CD4-positive, alpha-beta T cell treated with Interleukin-15 for 4 hours (primary cell): Measurements from ENCODE around the gene BRCA2.

Experiments
- DNase-seq: peaks from one replicate; pipeline ENCODE4 v3.0.0-alpha.2; 2020; ENCODE audit warnings: low spot score

BRCA2 gene

DNA sequence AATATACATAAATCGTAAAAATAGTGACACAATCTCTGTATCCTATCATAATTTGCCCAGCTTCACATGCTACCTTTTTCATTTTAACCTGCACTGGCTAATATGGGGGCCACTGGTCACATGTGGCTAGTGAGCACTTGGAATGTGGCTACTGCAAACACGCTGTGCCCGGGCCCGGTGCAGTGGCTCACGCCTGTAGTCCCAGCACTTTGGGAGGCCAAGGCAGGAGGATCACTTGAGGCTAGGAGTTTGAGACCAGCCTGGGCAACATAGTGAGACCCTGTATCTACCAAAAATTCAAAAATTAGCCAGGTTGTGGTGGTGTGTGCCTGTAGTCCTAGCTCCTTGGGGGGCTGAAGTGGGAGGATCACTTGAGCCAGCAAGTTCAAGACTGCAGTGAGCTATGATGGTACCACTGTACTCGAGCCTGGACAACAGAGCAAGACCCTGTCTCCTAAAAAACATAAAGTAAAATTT is 114.2 kb downstream of the BRCA2 start:
- no peak for DNase-seq

DNA sequence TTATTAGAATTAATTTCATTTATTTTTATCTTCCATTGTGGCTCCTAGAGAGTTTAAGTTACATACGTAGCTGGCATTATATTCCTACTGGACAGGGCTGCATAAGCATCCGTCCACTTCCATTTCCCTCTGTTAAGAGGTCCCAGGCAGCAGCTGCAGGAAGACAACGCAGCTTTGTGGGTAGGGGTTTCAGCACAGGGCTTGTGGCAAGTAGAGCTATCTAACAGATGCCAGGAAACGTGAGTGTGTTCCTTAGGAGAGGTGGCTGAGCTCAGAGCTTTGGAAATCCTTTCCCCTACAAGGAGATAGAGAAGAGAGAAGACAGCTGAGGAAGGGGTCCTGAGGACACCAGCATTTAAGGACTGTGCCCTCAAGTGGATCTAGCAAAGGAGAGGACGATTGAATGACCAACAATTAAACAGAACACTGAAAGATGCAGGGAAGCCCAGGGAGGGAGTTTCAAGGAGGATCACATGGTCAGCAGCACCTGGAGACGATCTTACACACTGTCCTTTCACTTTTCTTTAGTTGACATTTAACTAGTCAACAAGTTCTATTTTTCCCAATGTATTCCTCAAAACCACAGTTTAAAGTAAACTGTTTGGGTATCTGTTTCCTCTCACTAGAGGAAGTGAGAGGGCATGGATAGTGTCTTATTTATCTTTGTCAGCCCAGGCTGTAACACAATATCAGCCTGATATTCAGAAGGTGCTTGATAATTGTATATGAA is 114.9 kb downstream of the BRCA2 start:
- DNase-seq: no peak

DNA sequence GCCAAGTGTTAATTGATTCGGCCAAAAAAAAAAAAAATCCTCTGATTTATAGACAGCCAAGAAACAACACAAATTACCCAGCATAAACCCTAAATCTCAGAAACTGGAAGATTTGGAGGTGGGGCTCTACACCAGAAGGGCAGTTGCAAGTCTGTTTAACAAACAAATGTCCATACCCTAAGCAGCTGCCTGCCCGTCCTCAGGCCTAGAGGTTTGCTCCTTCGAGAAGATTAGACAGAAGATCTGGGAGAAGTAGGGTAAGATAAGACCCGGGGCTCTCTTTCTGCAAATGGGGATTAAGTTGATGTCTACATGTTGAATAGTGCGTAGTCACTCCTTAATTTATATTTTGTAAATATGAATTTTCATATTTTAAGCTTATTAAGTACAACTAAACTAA is 116.1 kb downstream of the BRCA2 start:
- DNase-seq: no peak

DNA sequence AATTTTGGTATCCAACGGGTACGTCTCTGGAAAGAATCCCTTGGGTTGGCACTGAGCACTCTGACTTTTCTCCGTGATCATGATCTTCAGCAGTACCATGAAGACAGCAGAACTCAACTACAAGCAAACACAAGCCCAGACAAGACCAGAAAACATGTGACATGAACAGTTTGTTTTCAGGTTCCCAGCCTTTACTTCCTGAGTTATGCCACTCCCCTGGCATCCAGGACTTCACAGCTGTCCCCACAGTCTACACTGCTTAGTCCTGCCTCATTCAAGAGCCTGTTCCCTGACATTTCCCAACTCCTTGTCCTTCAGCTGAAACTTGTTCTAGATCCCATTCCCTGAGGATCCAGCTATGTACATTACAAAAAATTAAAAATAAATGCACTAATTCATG is 117.5 kb downstream of the BRCA2 start:
- DNase-seq: no peak

DNA sequence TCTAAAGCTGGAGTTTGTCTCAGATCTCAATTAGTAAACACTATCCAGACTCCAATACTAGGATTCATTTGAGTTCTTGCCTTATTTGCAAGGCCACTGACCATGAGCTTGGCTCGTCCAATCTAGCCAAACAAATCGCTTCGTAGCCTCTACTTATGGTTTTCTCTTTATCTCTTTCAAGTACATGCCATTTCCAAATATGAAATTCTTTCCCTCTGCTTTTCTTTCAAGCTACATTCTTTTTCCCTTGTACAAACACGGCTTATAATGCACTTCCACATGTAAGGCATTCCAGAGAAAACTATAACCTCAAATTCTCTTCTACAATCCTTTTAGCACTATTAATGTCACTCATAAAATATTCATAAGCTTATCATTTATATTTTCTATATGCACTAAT is 123.6 kb downstream of the BRCA2 start:
- DNase-seq: no peak

DNA sequence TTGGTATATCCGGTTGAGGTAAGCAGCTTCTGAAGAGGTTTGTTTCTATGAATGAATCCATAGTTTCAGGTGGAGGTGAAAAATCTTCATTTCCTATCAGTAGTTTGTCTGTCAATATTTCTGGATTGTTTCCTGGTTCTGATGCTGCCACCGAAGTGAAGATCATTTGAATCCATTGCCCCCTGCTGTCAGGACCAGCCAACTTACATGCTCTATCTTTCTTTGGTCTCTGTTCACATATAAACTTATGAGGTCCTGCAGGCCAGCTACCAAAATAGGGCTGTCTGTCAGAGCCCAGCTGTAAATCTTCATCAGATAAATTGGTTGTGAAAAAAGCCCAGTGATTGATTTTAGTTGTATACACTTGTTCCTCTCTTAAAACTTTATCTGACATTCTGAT is 127.8 kb downstream of the BRCA2 start:
- peak; percentile 49 for DNase-seq

DNA sequence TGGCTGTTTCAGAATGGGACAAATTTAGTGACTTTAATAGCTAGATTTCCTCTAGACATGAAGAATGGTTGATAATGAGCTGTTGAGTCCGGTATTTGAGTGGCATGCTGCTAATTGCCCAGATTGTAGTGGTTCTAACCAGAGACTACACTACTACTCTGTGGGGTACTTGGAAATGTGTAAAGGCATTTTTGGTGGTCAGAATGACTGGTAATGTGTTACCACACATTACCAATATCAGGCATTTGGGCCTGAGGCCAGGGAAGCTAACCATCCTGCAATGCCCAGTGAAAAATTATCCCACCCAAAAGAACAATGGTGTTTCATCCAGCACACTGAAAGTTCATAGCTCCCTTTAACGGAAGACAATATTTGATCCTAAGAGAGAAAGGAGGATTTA is 130.2 kb downstream of the BRCA2 start:
- DNase-seq: no peak

DNA sequence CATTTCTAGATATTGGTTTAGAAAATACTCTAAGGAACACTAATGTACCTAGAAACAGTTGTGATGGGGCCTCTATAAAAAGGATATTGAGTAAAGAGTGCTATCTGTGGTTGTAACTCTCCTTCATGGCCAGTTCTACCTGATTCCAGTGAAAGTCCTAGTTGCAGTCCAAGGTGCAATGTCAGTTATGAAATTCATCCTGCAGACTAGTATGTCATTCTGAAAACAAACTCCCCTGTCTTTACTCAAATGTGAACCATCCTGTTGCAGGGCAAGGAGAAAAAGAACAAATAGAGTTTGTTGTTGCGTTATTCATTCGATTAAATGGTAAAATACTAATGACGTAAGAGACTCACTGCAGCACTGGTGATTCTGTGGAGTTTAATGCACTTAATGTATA is 130.9 kb downstream of the BRCA2 start:
- no peak for DNase-seq

DNA sequence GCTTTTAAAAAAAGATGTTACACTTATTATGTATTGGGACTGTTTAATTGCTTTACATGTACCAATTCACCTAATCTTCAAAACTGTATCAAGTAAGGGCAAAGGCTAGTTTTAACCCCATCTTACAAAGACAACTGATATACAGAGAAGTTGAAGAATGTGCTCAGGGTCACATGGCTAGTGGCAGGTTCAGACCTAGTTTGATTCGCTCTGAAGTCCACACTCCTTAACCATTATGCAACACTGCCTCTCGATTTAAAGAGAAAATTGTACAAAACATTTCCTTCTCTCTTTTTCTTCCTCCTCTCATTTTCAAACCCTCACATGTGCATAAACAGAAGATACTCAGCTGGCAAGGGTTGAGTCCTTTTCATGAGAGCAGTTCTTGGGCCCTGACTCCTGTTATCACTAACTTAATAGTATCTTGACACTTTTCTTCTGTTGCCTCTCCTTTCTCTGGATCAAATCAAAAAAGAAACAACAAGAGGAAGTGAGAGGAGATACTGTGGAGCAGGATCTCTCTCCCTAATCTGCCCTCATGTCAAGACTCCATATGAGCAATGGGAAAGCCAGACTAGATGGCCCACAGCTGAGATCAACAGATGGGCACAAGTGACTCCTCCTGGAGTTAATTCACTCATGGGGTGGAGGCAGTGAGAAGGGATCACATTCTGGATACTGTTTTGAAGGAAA is 131.6 kb downstream of the BRCA2 start:
- DNase-seq: no peak

DNA sequence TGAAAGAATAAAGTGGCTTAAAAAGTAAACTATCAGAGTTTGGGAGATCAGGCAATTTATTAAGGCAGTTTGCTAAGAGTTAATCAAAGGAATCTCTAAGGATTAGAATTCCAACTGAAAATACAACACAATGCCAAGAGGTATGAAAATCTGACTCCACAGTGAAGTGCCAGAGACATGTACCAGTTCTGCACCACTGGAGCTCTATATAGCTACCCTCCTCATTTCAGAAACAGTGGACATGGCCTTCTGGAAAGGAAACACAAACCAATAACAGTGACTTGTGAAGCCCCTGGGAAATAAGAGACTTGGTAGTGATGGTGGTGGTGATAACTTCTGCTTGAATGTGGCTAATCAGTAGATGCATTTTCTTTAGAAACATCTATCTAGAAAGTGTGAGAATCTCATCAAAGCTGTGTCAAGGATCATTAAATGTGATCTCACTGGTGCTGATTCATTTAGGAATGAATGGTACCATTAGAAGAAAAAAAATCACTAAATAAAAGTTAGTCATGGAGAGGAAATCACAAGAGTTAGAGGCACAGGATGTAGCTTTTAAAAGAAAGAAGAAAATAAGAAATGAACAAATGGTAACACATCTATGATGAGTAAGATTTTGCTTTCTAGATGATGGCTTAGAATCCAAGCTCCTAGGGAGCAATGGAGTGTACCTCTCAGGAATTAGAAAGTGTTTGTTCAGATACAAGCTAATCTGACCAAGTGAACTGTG is 132.8 kb downstream of the BRCA2 start:
- no peak for DNase-seq

DNA sequence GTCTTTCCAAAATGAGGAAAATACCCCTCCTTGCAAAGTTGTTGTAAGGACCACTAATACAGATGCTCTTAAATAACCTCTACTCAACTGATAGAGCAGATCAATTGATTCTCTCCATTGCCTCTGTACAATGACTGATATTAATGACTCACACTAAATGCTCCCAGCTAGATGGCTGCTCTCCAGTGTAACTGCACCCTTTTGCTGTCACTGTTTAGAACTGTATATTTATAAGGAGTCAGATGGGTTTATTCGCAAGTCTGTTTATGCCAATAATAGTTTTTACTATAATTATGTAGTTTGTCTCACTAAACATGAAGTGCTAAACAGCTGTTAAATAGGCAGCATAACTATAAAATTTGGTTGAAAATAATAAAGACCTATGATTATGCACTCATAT is 133.7 kb downstream of the BRCA2 start:
- DNase-seq: no peak
